Cerebellar nuclear complex (tissue), 1 donor: Measurements from ENCODE around the gene PRIM1.
"Not testable (repeated sequence)": the region's sequence is repeated elsewhere in the genome, so short reads cannot be mapped to it uniquely, and the experiment has no call there.

Experiments
- DNase-seq, 2 experiments: peaks; one replicate each; lab custom pipeline; 2025; lab: John Stamatoyannopoulos, UW

PRIM1 gene

GRCh38 chr12:56716933-56717880, 34.9 kb downstream of the PRIM1 start:
- no peak for DNase-seq

GRCh38 chr12:56716458-56716857, 35.7 kb downstream of the PRIM1 start:
- DNase-seq: no peak

GRCh38 chr12:56715798-56716197, 36.3 kb downstream of the PRIM1 start:
- DNase-seq: no peak

GRCh38 chr12:56714431-56714929, 37.6 kb downstream of the PRIM1 start:
- DNase-seq: no peak

- no peak for DNase-seq
Observed at GRCh38 chr12:56713345-56713744, 38.8 kb downstream of the PRIM1 start.

GRCh38 chr12:56709759-56710376, 42.3 kb downstream of the PRIM1 start:
- DNase-seq: no peak

- DNase-seq: not testable (repeated sequence)
Observed at GRCh38 chr12:56704522-56704921, 47.6 kb downstream of the PRIM1 start.

GRCh38 chr12:56699020-56699661, 53.0 kb downstream of the PRIM1 start:
- DNase-seq: no peak

- no peak for DNase-seq
Observed at GRCh38 chr12:56695327-56696101, 56.6 kb downstream of the PRIM1 start.

- DNase-seq: no peak
Observed at GRCh38 chr12:56694161-56694560, 58.0 kb downstream of the PRIM1 start.

- DNase-seq: no peak
Observed at GRCh38 chr12:56688846-56689109, 63.3 kb downstream of the PRIM1 start.

- DNase-seq: peak; percentile 58 to 84
Observed at GRCh38 chr12:56688129-56688845, 63.8 kb downstream of the PRIM1 start, which contains the start of gene PTGES3. PTGES3 (minus strand) TSS chr12:56688284; CDS start chr12:56687999, 285 bp downstream.

GRCh38 chr12:56687223-56688128, 64.6 kb downstream of the PRIM1 start:
- DNase-seq: no peak

- DNase-seq: no peak
Observed at GRCh38 chr12:56684745-56685359, 67.3 kb downstream of the PRIM1 start.

GRCh38 chr12:56682323-56682722, 69.8 kb downstream of the PRIM1 start:
- no peak for DNase-seq
